Transverse colon (tissue), 3 donors: Measurements from ENCODE around the gene TPCN2.

Source experiments
- EP300 ChIP-seq: sonication (generic); formaldehyde crosslinking; IDR thresholded peaks from one replicate; pipeline ENCODE4 v1.6.1; 2017; ENCODE audit warnings: antibody characterized with exemption, low read depth
- TF ChIP-seq, protein P1 (sequence below), 5 experiments: fragments of 200-600 bp in 3 of 5; fragments of 450-650 bp in 2 of 5; sonication (generic) in 3 of 5; IDR thresholded peaks; 1 replicate in 2 of 5; 2 replicates in 3 of 5; pipeline ENCODE4 v1.5.1; 2016 to 2017; ENCODE audit warnings: antibody characterized with exemption in 5 of 5, inconsistent platforms in 3 of 5, mild to moderate bottlenecking in 2 of 5, moderate library complexity in 1 of 5

- TF ChIP-seq, protein P1, sequence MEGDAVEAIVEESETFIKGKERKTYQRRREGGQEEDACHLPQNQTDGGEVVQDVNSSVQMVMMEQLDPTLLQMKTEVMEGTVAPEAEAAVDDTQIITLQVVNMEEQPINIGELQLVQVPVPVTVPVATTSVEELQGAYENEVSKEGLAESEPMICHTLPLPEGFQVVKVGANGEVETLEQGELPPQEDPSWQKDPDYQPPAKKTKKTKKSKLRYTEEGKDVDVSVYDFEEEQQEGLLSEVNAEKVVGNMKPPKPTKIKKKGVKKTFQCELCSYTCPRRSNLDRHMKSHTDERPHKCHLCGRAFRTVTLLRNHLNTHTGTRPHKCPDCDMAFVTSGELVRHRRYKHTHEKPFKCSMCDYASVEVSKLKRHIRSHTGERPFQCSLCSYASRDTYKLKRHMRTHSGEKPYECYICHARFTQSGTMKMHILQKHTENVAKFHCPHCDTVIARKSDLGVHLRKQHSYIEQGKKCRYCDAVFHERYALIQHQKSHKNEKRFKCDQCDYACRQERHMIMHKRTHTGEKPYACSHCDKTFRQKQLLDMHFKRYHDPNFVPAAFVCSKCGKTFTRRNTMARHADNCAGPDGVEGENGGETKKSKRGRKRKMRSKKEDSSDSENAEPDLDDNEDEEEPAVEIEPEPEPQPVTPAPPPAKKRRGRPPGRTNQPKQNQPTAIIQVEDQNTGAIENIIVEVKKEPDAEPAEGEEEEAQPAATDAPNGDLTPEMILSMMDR (IDR thresholded peaks at IDR 0.05) = no peak
- TF ChIP-seq EP300 = no peak
These were observed 81.9 kb downstream of the TPCN2 start for GRCh38 chr11:69130654-69131053.
